H1 (cell line): ENCODE results near the gene POLE. TPM values are rescaled to one million over a fixed set of nuclear protein-coding genes. Genes with fewer than 3 reads are reported as not detected.

Experiments
- CHD7 ChIP-seq: fragments of 300-600 bp; sonication (generic); IDR thresholded peaks from 2 replicates; pipeline ENCODE4 v1.7.1; 2012; ENCODE audit warnings: low read length, moderate library complexity, mild to moderate bottlenecking, inconsistent platforms; ENCODE audit not compliant: insufficient replicate concordance
- NANOG ChIP-seq: IDR thresholded peaks from 2 replicates; pipeline ENCODE4 v1.6.1; 2011; ENCODE audit warnings: low read length, low read depth, mild to moderate bottlenecking, inconsistent platforms; ENCODE audit not compliant: insufficient read depth, poor library complexity, severe bottlenecking
- NRF1 ChIP-seq: IDR thresholded peaks from 2 replicates; pipeline ENCODE4 v1.6.1; 2011; ENCODE audit warnings: mild to moderate bottlenecking, low read depth, low read length, improper control_type of control experiment
- RBBP5 ChIP-seq: IDR thresholded peaks from 2 replicates; pipeline ENCODE4 v1.7.1; 2012; ENCODE audit warnings: low read depth, mild to moderate bottlenecking, inconsistent platforms, low read length, moderate library complexity, borderline replicate concordance
- TAF7 ChIP-seq: optimal IDR thresholded peaks from 2 replicates; pipeline ENCODE3; 2011; ENCODE audit warnings: low read depth, mild to moderate bottlenecking, inconsistent platforms, low read length, moderate library complexity, borderline replicate concordance
- polyA plus RNA-seq, 7 experiments: library from polyadenylated mRNA; depleted of rRNA in 3 of 7; stranded (reverse) in 5 of 7; unstranded in 2 of 7; fragments of >200 nt in 5 of 7; fragments of 200-250 nt in 2 of 7; gene quantifications; 1 replicate in 5 of 7; 2 replicates in 1 of 7; 4 replicates in 1 of 7; pipeline versions ENCODE4 v1.2.1 to v1.2.3, GENCODE V29; 2011 to 2013; ENCODE audit warnings: missing spikeins in 2 of 7, mixed read lengths in 2 of 7
- total RNA-seq: library from RNA; stranded (reverse); fragmentation: NEBNext Ultra II Directional; extraction: Animal tissue kit (Norgen Biotek cat#: 25700); gene quantifications from 2 replicates; pipeline ENCODE4 v1.2.1, GENCODE V29; 2021
- TF ChIP-seq, protein P1 (sequence below): IDR thresholded peaks from 2 replicates; pipeline ENCODE4 v1.6.1; 2011; ENCODE audit warnings: low read depth, mild to moderate bottlenecking, low read length; ENCODE audit not compliant: insufficient read depth
- TF ChIP-seq, protein P2 (sequence below): IDR thresholded peaks from 2 replicates; pipeline ENCODE4 v1.6.1; 2012; ENCODE audit warnings: low read length, inconsistent platforms

The POLE gene
- total and polyA plus RNA-seq, 2 of the 8 experiments (the other 6 are each of a cell fraction or from before 2014, with no cell fraction given) = 59.7 to 115 TPM

DNA sequence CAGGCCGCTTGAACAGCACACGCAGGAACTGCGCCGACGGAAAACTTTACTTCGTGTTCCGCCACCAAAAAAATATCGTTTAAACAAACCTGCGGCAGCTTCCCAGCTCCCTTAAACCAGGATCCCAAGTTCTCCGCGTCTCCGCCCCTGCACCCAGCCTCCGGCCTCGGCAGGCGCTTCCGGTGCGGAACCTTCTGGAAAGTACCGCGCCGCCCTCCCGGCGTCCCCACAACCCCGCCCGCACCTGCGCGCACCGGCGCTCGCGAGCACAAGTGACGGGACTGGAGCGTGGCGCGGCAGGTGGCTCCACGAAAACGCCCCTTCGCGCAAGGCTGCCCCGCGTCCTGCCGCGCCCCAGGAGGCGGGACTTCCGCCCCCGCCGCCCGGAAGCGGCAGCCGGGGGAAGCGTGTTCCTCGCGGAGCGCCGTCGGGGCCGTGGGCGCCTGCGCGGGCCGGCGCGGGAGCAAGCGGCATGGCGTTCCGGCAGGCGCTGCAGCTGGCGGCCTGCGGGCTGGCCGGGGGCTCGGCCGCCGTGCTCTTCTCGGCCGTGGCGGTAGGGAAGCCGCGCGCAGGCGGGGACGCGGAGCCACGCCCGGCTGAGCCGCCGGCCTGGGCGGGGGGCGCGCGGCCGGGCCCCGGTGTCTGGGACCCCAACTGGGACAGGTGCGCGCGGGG lies 23.4 kb upstream of the POLE start, which contains the start of gene PGAM5 (continued):
- TF ChIP-seq CHD7 (no peak), TAF7 (no peak), NANOG (no peak), NRF1 (no peak), RBBP5 (peak; percentile 88; the same call in 1 of the 2 replicates)
- TF ChIP-seq, protein P1, sequence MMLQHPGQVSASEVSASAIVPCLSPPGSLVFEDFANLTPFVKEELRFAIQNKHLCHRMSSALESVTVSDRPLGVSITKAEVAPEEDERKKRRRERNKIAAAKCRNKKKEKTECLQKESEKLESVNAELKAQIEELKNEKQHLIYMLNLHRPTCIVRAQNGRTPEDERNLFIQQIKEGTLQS = no peak
- TF ChIP-seq, protein P2, sequence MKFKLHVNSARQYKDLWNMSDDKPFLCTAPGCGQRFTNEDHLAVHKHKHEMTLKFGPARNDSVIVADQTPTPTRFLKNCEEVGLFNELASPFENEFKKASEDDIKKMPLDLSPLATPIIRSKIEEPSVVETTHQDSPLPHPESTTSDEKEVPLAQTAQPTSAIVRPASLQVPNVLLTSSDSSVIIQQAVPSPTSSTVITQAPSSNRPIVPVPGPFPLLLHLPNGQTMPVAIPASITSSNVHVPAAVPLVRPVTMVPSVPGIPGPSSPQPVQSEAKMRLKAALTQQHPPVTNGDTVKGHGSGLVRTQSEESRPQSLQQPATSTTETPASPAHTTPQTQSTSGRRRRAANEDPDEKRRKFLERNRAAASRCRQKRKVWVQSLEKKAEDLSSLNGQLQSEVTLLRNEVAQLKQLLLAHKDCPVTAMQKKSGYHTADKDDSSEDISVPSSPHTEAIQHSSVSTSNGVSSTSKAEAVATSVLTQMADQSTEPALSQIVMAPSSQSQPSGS = peak; percentile 63; the same call in 1 of the 2 replicates
